Right lobe of liver (tissue), 6 donors: ENCODE measurements around the gene HLA-E. TPM values are rescaled to one million over a fixed set of nuclear protein-coding genes. Genes with fewer than 3 reads are reported as not detected.
A peak's percentile ranks its signal among the peaks of the same experiment; 100 is the strongest.
"Not testable (repeated sequence)": the region's sequence is repeated elsewhere in the genome, so short reads cannot be mapped to it uniquely, and the experiment has no call there.

Source experiments
- ATAC-seq, 4 donors: fragments of 200-7000 bp; cut with Tn5 transposase; one replicate each; pipeline ENCODE4 v1.9.1; 2020; ENCODE audit warnings: mild to moderate bottlenecking in 4 of 4, moderate library complexity in 4 of 4
- DNase-seq, 3 donors: peaks; one replicate each; pipeline ENCODE4 v3.0.0-alpha.2; 2020
- H3K27ac ChIP-seq, 3 donors: fragments of 200-600 bp; one replicate each; pipeline ENCODE4 v1.8.0; 2022
- H3K27me3 ChIP-seq, 2 donors: fragments of 200-600 bp; one replicate each; pipeline ENCODE4 v1.8.0; 2022
- H3K36me3 ChIP-seq, 4 donors: fragments of 200-600 bp; sonication (generic) in 1 of 4; one replicate each; pipeline versions ENCODE4 v1.5.1 to v1.8.0; 2017 to 2022; ENCODE audit warnings: control low read depth in 1 of 4
- H3K4me1 ChIP-seq, 4 donors: fragments of 200-600 bp; sonication (generic) in 1 of 4; one replicate each; pipeline versions ENCODE4 v1.5.1 to v1.8.0; 2017 to 2022; ENCODE audit warnings: control low read depth in 1 of 4
- H3K4me3 ChIP-seq, 3 donors: fragments of 200-600 bp; one replicate each; pipeline ENCODE4 v1.8.0; 2022
- H3K9me3 ChIP-seq, 4 donors: fragments of 200-600 bp; sonication (generic) in 1 of 4; one replicate each; pipeline versions ENCODE4 v1.5.1 to v1.8.0; 2017 to 2022; ENCODE audit warnings: control low read depth in 1 of 4
- POLR2A ChIP-seq: fragments of 450-650 bp; IDR thresholded peaks from one replicate; pipeline ENCODE4 v1.6.1; 2017; ENCODE audit warnings: antibody characterized with exemption, mild to moderate bottlenecking
- WGBS: methylation state at CpG from one replicate; pipeline ENCODE4 v1.1.6; 2018; ENCODE audit warnings: low coverage, low lambda C conversion rate; ENCODE audit not compliant: insufficient coverage; ENCODE audit errors: missing lambda C conversion rate; 5-methylcytosine and 5-hydroxymethylcytosine counted together
- intact Hi-C, 2 donors: fragments of 100-400 bp; cut with DNase I; formaldehyde crosslinking; loops; one replicate each; pipeline versions ENCODE4 v1.11.2 to v1.14.1; 2022
- total RNA-seq, 6 experiments: library from RNA; depleted of rRNA in 2 of 6; stranded (reverse); fragments of >200 nt in 2 of 6; fragmentation: NEBNext Ultra II Directional in 3 of 6; extraction: Animal tissue kit (Norgen Biotek cat#: 25700) in 3 of 6; gene quantifications; one replicate each; pipeline versions ENCODE4 v1.1.0 to v1.2.4, GENCODE V29; 2016 to 2023
- TF ChIP-seq, protein P1 (sequence below), 4 donors: fragments of 200-600 bp in 3 of 4; fragments of 450-650 bp in 1 of 4; IDR thresholded peaks; one replicate each; pipeline versions ENCODE4 v1.5.1 to v1.8.0; 2016 to 2022; ENCODE audit warnings: antibody characterized with exemption in 4 of 4, mild to moderate bottlenecking in 2 of 4
- donor health status: DM: no; HTN: yes; CAD: no.
- donor health status: DM: no; HTN: no; CAD: no.
- donor health status: DM: no; HTN: no; CAD: no.
- donor health status: DM: no; HTN: yes; CAD: no.
- donor health status: DM: no; HTN: yes; CAD: no.

HLA-E gene
- total RNA-seq, 6 experiments from 2014 or later = 116 to 257 (median 183) TPM

- H3K36me3 ChIP-seq = peaks cover 0 to 1% (median under 1%) of the 10 kb centered on the region in 4 donors
- TF ChIP-seq, protein P1, sequence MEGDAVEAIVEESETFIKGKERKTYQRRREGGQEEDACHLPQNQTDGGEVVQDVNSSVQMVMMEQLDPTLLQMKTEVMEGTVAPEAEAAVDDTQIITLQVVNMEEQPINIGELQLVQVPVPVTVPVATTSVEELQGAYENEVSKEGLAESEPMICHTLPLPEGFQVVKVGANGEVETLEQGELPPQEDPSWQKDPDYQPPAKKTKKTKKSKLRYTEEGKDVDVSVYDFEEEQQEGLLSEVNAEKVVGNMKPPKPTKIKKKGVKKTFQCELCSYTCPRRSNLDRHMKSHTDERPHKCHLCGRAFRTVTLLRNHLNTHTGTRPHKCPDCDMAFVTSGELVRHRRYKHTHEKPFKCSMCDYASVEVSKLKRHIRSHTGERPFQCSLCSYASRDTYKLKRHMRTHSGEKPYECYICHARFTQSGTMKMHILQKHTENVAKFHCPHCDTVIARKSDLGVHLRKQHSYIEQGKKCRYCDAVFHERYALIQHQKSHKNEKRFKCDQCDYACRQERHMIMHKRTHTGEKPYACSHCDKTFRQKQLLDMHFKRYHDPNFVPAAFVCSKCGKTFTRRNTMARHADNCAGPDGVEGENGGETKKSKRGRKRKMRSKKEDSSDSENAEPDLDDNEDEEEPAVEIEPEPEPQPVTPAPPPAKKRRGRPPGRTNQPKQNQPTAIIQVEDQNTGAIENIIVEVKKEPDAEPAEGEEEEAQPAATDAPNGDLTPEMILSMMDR (IDR thresholded peaks at IDR 0.05) = no peak
- no peak for TF ChIP-seq POLR2A
- no peak for DNase-seq
- H3K27ac ChIP-seq = no peak overlapping the region
- peaks cover 0 to under 1% (median under 1%) of the 10 kb centered on the region in 4 donors for H3K4me1 ChIP-seq
- H3K4me3 ChIP-seq = no peak overlapping the region
- 63% methylated on average over 3 of the region's 3 CpGs for WGBS
- H3K9me3 ChIP-seq = no peaks in the 10 kb centered on the region
- peaks cover 0 to 16% of the 10 kb centered on the region in 2 donors for H3K27me3 ChIP-seq
- ATAC-seq = no peak
- intact Hi-C loops = loop anchor here (10.0 kb wide), 2 partner anchors 120 to 190 kb away; partner anchors contain the start of gene DHX16 (in 1 of the 2)
Observed at GRCh38 chr6:30485236-30485635, 4.1 kb upstream of the HLA-E start.

DNA sequence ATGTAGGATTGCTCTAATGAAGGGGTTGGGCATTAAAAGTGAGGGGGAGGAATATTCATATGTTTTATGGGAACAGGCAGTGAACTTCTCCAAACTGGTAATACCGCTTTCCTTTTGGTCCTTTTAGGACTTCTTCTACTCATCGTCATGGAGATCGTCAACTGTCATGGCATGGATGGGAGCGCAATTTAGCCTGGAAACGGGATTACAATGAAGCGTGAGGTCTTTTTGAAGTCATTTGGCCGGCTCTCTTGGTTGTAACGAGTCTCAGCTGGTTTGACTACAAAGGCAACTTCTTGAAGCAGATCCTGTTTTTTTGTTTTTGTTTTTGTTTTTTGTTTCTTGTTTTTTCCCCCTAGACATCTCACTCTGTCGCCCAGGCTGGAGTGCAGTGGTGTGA, 1.4 kb upstream of the HLA-E start:
- peaks cover 0 to 8% (median 4%) of the 10 kb centered on the region in 4 donors for H3K4me1 ChIP-seq
- H3K36me3 ChIP-seq = peaks cover 5 to 28% (median 18%) of the 10 kb centered on the region in 4 donors
- intact Hi-C loops = loop anchor here (10.0 kb wide), 2 partner anchors 117 to 187 kb away; partner anchors contain the start of gene DHX16 (in 1 of the 2)
- TF ChIP-seq, protein P1 (IDR thresholded peaks at IDR 0.05) = no peak
- TF ChIP-seq POLR2A = no peak
- no peak overlapping the region for H3K4me3 ChIP-seq
- WGBS = 62% methylated on average over 5 of the region's 9 CpGs
- ATAC-seq = no peak
- no peaks in the 10 kb centered on the region for H3K27me3 ChIP-seq
- no peaks in the 10 kb centered on the region for H3K9me3 ChIP-seq
- no peak overlapping the region for H3K27ac ChIP-seq
- no peak for DNase-seq

DNA sequence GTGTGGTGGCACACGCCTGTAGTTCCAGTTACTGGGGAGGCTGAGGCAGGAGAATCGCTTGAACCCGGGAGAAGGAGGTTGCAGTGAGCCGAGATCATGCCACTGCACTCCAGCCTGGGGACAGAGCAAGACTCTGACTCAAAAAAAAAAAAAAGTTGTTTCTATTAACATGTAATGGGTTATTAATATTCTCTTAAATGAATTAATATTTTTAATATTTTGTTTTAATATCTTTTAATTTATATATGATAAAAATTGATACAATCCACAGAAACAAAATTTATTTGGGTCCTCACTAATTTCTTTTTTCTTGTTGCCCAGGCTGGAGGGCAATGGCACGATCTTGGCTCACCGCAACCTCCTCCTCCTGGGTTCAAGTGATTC, 620 bp upstream of the HLA-E start:
- not testable (repeated sequence) for ATAC-seq, H3K27me3 ChIP-seq, H3K4me1 ChIP-seq, H3K9me3 ChIP-seq, DNase-seq
- H3K27ac ChIP-seq = peak overlapping the region; percentile 93 to 99 (median 99)
- H3K36me3 ChIP-seq = peaks cover 5 to 35% (median 22%) of the 10 kb centered on the region in 4 donors
- intact Hi-C loops = loop anchor here (10.0 kb wide), 2 partner anchors 116 to 186 kb away; partner anchors contain the start of gene DHX16 (in 1 of the 2)
- H3K4me3 ChIP-seq = peak overlapping the region in 2 of 3 donors; percentile 81 to 89
- 94% methylated on average over 6 of the region's 6 CpGs for WGBS

DNA sequence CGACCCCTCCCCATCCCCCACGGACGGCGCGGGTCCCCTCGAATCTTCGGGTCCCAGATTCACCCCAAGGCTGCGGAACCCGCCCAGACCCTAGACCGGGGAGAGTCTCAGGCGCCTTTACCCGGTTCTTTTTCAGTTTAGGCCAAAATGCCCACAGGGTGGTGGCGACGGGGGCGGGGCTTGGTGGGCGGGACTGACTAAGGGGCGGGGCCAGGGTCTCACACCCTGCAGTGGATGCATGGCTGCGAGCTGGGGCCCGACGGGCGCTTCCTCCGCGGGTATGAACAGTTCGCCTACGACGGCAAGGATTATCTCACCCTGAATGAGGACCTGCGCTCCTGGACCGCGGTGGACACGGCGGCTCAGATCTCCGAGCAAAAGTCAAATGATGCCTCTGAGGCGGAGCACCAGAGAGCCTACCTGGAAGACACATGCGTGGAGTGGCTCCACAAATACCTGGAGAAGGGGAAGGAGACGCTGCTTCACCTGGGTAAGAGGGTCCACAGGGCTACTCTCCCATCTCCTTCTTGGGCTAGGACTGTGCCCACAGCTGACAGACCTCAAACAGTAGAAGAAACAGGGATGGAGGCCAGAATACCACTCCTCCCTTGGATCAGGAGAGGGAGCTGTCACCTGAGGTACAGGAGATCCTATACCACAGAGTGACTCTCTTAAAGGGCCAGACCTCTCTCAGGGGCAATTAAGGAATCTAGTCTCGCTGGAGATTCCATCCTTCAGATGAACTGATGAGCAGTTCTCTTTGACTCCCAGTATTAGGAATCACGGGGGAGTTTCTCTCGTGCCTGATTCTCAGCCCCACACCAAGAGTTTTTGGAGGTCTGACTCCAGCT, 942 bp downstream of the HLA-E start:
- intact Hi-C loops = no loop called here
- no peak for TF ChIP-seq POLR2A
- TF ChIP-seq, protein P1 (IDR thresholded peaks at IDR 0.05) = no peak
- peak overlapping the region; percentile 93 to 99 (median 99) for H3K27ac ChIP-seq
- 17% methylated on average over 23 of the region's 38 CpGs for WGBS
- peaks cover 0 to 8% (median 4%) of the 10 kb centered on the region in 4 donors for H3K4me1 ChIP-seq
- no peaks in the 10 kb centered on the region for H3K9me3 ChIP-seq
- no peaks in the 10 kb centered on the region for H3K27me3 ChIP-seq
- peak; percentile 67 to 77 (median 72) for ATAC-seq
- peak; percentile 76 to 82 (median 81) for DNase-seq
- peak overlapping the region; percentile 81 to 93 (median 89) for H3K4me3 ChIP-seq
- H3K36me3 ChIP-seq = peaks cover 5 to 39% (median 24%) of the 10 kb centered on the region in 4 donors

DNA sequence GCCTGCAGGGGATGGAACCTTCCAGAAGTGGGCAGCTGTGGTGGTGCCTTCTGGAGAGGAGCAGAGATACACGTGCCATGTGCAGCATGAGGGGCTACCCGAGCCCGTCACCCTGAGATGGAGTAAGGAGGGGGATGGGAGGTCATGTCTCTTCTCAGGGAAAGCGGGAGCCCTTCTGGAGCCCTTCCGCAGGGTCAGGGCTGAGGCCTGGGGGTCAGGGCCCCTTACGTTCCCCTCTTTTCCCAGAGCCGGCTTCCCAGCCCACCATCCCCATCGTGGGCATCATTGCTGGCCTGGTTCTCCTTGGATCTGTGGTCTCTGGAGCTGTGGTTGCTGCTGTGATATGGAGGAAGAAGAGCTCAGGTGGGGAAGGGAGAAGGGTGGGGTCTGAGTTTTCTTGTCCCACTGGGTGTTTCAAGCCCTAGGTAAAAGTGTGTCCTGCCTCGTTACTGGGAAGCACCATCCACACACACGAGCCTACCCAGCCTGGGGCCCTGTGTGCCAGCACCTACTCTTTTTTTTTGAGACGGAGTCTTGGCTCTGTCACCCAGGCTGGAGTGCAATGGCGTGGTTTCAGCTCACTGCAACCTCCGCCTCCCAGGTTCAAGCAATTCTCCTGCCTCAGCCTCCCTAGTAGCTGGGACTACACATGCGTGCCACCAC, 2.1 kb downstream of the HLA-E start:
- Histone ChIP-seq H3K36me3 (peaks cover 5 to 39% (median 24%) of the 10 kb centered on the region in 4 donors), H3K27ac (peak overlapping the region in 1 of 3 donors; percentile 93), H3K4me3 (peak overlapping the region; percentile 81 to 93 (median 89))
- WGBS = 68% methylated on average over 4 of the region's 14 CpGs
- H3K4me1 ChIP-seq, ATAC-seq, DNase-seq, H3K9me3 ChIP-seq, H3K27me3 ChIP-seq, intact Hi-C loops: not testable (repeated sequence)
